Measurements from ENCODE around the gene SLC29A3. TPM values are rescaled to one million over a fixed set of nuclear protein-coding genes. Genes with fewer than 3 reads are reported as not detected.

The SLC29A3 gene
- total and polyA plus RNA-seq, 2 experiments from 2014 or later = 10.3 to 12.3 TPM

GRCh38 chr10:71367271-71367670 is 48.2 kb downstream of the SLC29A3 start:
- Histone ChIP-seq H3K4me1 (ENCODE audit: insufficient read depth) (no peaks in the 10 kb centered on the region), H3K27me3 (ENCODE audit: insufficient read depth) (no peaks in the 10 kb centered on the region), H3K9me2 (ENCODE audit: insufficient read depth) (no peaks in the 10 kb centered on the region), H3K4me2 (no peak overlapping the region), H3K79me2 (replicated peaks; ENCODE audit: insufficient read depth) (no peaks in the 10 kb centered on the region), H3K4me3 (no peak overlapping the region), H2AFZ (no peak overlapping the region), H3F3A (replicated peaks; ENCODE audit: low read depth) (no peaks in the 10 kb centered on the region), H3K36me3 (ENCODE audit: insufficient read depth) (no peaks in the 10 kb centered on the region), H3K27ac (ENCODE audit: low read depth) (no peak overlapping the region), H4K20me1 (replicated peaks; ENCODE audit: insufficient read depth) (0 out of 2 replicates have a peak, but pooled peaks cover 4% of the 10 kb centered on the region)
- no peak overlapping the region for H3K27ac Mint-ChIP-seq
- TF ChIP-seq JUNB (IDR thresholded peaks at IDR 0.05; ENCODE audit: unreplicated experiment) (no peak), EZH2 (IDR thresholded peaks at IDR 0.05; ENCODE audit: low read depth, unreplicated experiment) (no peak), ZNF114 (CRISPR knock-in tag; IDR thresholded peaks at IDR 0.05) (no peak), REST (IDR thresholded peaks at IDR 0.05; ENCODE audit: unreplicated experiment) (no peak), POLR2AphosphoS5 (IDR thresholded peaks at IDR 0.05; ENCODE audit: low read depth) (no peak), ETS1 (IDR thresholded peaks at IDR 0.05) (no peak), ZNF331 (CRISPR knock-in tag; IDR thresholded peaks at IDR 0.05; ENCODE audit: low read depth) (no peak), CTCF (conservative IDR thresholded peaks at IDR 0.05; ENCODE audit: low read depth in 2 of 2) (no peak), STAT1 (IDR thresholded peaks at IDR 0.05; ENCODE audit: unreplicated experiment) (no peak), NANOG (IDR thresholded peaks at IDR 0.05; ENCODE audit: borderline replicate concordance) (no peak), EZH2phosphoT487 (IDR thresholded peaks at IDR 0.05; ENCODE audit: unreplicated experiment) (no peak)
- 0 out of 3 replicates have a peak, but pooled peaks cover under 1% of the 10 kb centered on the region for H3K36me3 Mint-ChIP-seq (ENCODE audit: low read depth)
- H3K9me3 Mint-ChIP-seq = no peaks in the 10 kb centered on the region; the same call in 2 of the 3 replicates
- peaks cover 10% of the 10 kb centered on the region for H3K4me1 Mint-ChIP-seq
- DNase-seq (ENCODE audit: low spot score) (no peak), ATAC-seq (no peak)
- no peak overlapping the region for H3K4me3 Mint-ChIP-seq
- H3K27me3 Mint-ChIP-seq (ENCODE audit: insufficient read depth, low read depth, poor library complexity) = peaks cover 4% of the 10 kb centered on the region

Measured in GM23338 (cell line).